Testis (tissue), 2 donors: ENCODE results near the gene FLNB.

Experiments used
- POLR2A ChIP-seq: fragments of 450-650 bp; IDR thresholded peaks from one replicate; pipeline ENCODE4 v1.6.1; 2017; ENCODE audit warnings: antibody characterized with exemption, mild to moderate bottlenecking, moderate library complexity
- TF ChIP-seq, protein P1 (sequence below), 3 experiments: fragments of 450-650 bp in 2 of 3; fragments of 200-600 bp in 1 of 3; sonication (generic) in 1 of 3; IDR thresholded peaks; one replicate each; pipeline ENCODE4 v1.5.1; 2016 to 2019; ENCODE audit warnings: antibody characterized with exemption in 3 of 3, mild to moderate bottlenecking in 2 of 3, moderate library complexity in 1 of 3

DNA sequence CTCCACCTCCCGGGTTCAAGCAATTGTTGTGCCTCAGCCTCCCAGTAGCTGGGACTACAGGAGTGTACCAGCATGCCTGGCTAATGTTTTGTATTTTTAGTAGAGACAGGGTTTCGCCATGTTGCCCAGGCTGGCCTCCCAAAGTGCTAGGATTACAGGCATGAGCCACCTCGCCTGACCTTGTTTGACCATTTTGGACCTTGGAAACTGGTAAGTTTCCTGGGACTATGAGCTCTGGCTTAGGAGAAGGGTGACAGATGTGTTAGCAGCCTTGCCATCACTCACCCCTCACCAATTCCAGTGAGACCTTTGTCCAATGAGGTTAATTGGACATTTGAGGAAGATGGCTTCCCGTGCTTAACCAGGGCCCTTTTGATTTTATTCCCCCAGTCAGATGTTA, 182.7 kb downstream of the FLNB start:
- no peak for TF ChIP-seq POLR2A
- TF ChIP-seq, protein P1, sequence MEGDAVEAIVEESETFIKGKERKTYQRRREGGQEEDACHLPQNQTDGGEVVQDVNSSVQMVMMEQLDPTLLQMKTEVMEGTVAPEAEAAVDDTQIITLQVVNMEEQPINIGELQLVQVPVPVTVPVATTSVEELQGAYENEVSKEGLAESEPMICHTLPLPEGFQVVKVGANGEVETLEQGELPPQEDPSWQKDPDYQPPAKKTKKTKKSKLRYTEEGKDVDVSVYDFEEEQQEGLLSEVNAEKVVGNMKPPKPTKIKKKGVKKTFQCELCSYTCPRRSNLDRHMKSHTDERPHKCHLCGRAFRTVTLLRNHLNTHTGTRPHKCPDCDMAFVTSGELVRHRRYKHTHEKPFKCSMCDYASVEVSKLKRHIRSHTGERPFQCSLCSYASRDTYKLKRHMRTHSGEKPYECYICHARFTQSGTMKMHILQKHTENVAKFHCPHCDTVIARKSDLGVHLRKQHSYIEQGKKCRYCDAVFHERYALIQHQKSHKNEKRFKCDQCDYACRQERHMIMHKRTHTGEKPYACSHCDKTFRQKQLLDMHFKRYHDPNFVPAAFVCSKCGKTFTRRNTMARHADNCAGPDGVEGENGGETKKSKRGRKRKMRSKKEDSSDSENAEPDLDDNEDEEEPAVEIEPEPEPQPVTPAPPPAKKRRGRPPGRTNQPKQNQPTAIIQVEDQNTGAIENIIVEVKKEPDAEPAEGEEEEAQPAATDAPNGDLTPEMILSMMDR (IDR thresholded peaks at IDR 0.05): no peak
